Measurements from ENCODE around the gene PTPN5. TPM values are rescaled to one million over a fixed set of nuclear protein-coding genes. Genes with fewer than 3 reads are reported as not detected.

PTPN5 gene
- total and polyA plus RNA-seq, 2 donors, result 0.09 to 0.46 TPM

- 86% methylated on average over 7 of the region's 7 CpGs for WGBS
- Histone ChIP-seq H3K27ac (ENCODE audit: low read depth in 1 of 2, low read length in 1 of 2) (no peak overlapping the region), H3K4me1 (ENCODE audit: control insufficient read depth in 2 of 2, insufficient read depth in 2 of 2, low read length in 2 of 2) (peaks cover 0 to 18% of the 10 kb centered on the region in 2 donors), H3K36me3 (ENCODE audit: control insufficient read depth in 2 of 2, insufficient read depth in 2 of 2, low read length in 1 of 2) (no peaks in the 10 kb centered on the region), H3K9me3 (ENCODE audit: control insufficient read depth in 2 of 2, insufficient read depth in 1 of 2, low read length in 1 of 2) (peaks cover 0 to 5% of the 10 kb centered on the region in 2 donors), H3K27me3 (ENCODE audit: control insufficient read depth in 2 of 2, insufficient read depth in 1 of 2, low read length in 1 of 2) (peaks cover 0 to 17% of the 10 kb centered on the region in 2 donors), H3K4me3 (ENCODE audit: low read length in 2 of 2) (no peak overlapping the region)
- DNase-seq (ENCODE audit: low read depth in 6 of 9, low spot score in 9 of 9), result no peak
Observed at GRCh38 chr11:18723991-18724390, 67.6 kb downstream of the PTPN5 start.

DNA sequence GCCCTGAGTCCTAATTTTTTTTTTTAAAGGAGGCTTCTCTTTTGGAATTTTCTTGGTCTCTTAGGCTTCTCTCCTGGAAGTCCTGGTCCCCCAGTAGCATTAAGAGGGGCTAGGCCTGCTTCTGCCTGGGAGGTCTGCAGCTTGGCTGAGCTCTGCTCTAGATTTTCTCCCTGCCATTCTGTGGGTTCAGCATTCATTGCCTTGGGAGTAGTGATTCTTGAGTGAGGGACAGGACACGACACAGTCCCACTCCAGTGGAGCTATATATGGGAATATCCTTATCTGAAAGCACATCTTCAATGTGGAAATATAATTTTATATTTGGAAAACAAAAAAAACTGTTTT is 69.3 kb downstream of the PTPN5 start:
- Histone ChIP-seq H3K4me3 (ENCODE audit: low read length in 2 of 2) (no peak overlapping the region), H3K9me3 (ENCODE audit: control insufficient read depth in 2 of 2, insufficient read depth in 1 of 2, low read length in 1 of 2) (peaks cover 0 to 5% of the 10 kb centered on the region in 2 donors), H3K27ac (ENCODE audit: low read depth in 1 of 2, low read length in 1 of 2) (no peak overlapping the region), H3K27me3 (ENCODE audit: control insufficient read depth in 2 of 2, insufficient read depth in 1 of 2, low read length in 1 of 2) (peaks cover 4 to 19% of the 10 kb centered on the region in 2 donors), H3K36me3 (ENCODE audit: control insufficient read depth in 2 of 2, insufficient read depth in 2 of 2, low read length in 1 of 2) (no peaks in the 10 kb centered on the region), H3K4me1 (ENCODE audit: control insufficient read depth in 2 of 2, insufficient read depth in 2 of 2, low read length in 2 of 2) (peaks cover 0 to 15% of the 10 kb centered on the region in 2 donors)
- DNase-seq (ENCODE audit: low read depth in 6 of 9, low spot score in 9 of 9), result no peak
- 53% methylated on average over 1 of the region's 1 CpG for WGBS

GRCh38 chr11:18721561-18722292 is 69.9 kb downstream of the PTPN5 start:
- Histone ChIP-seq H3K27me3 (ENCODE audit: control insufficient read depth in 2 of 2, insufficient read depth in 1 of 2, low read length in 1 of 2) (peaks cover 4 to 20% of the 10 kb centered on the region in 2 donors), H3K36me3 (ENCODE audit: control insufficient read depth in 2 of 2, insufficient read depth in 2 of 2, low read length in 1 of 2) (no peaks in the 10 kb centered on the region), H3K4me1 (ENCODE audit: control insufficient read depth in 2 of 2, insufficient read depth in 2 of 2, low read length in 2 of 2) (peaks cover 0 to 15% of the 10 kb centered on the region in 2 donors), H3K4me3 (ENCODE audit: low read length in 2 of 2) (peak overlapping the region; percentile 54), H3K9me3 (ENCODE audit: control insufficient read depth in 2 of 2, insufficient read depth in 1 of 2, low read length in 1 of 2) (peaks cover 0 to 5% of the 10 kb centered on the region in 2 donors), H3K27ac (ENCODE audit: low read depth in 1 of 2, low read length in 1 of 2) (no peak overlapping the region)
- 1% methylated on average over 36 of the region's 36 CpGs for WGBS
- peak in 5 of 9 donors; percentile 28 to 66 (median 52) for DNase-seq (ENCODE audit: low read depth in 6 of 9, low spot score in 9 of 9)

DNA sequence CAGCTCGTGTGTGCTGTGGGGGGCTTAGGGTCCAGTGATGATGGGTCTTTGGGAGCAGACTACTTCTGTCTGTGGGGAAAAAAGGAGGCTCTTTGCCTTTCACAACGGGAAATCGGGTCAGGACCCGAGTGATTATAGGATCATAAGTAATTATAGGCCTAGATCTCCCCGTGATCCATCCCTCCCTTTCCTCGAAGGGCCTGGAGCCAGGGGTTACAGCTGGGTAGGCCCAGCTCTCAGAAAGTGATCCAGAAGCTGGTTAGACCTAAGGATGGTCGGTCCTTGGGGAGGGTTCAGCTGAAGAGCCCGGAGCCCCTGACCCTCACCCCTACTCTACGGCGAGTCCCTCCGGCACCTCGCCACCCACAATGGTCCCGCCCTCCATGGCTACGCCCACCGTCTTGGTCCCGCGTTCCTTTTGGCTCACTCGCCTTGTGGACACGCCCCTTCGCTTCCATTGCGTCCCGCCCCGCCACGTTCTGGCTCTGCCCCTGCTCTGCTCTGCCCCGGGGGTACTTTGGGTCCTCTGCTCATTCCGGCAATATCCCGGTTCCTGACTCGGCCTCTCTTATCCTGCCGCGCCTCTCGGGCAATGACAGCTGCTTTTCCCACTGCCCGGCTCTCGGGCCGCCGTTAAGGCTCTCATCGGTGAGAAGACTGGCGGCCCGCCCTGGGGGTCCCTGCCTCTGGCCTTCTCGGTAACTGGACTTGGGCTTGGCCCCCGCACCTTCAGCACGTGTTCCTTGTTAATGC is 70.6 kb downstream of the PTPN5 start:
- Histone ChIP-seq H3K27ac (ENCODE audit: low read depth in 1 of 2, low read length in 1 of 2) (no peak overlapping the region), H3K4me3 (ENCODE audit: low read length in 2 of 2) (peak overlapping the region; percentile 54), H3K4me1 (ENCODE audit: control insufficient read depth in 2 of 2, insufficient read depth in 2 of 2, low read length in 2 of 2) (peaks cover 0 to 15% of the 10 kb centered on the region in 2 donors), H3K9me3 (ENCODE audit: control insufficient read depth in 2 of 2, insufficient read depth in 1 of 2, low read length in 1 of 2) (peaks cover 0 to 5% of the 10 kb centered on the region in 2 donors), H3K36me3 (ENCODE audit: control insufficient read depth in 2 of 2, insufficient read depth in 2 of 2, low read length in 1 of 2) (no peaks in the 10 kb centered on the region), H3K27me3 (ENCODE audit: control insufficient read depth in 2 of 2, insufficient read depth in 1 of 2, low read length in 1 of 2) (peaks cover 4 to 23% of the 10 kb centered on the region in 2 donors)
- WGBS, result 8% methylated on average over 41 of the region's 41 CpGs
- DNase-seq (ENCODE audit: low read depth in 6 of 9, low spot score in 9 of 9), result peak; percentile 37 to 85 (median 57)

DNA sequence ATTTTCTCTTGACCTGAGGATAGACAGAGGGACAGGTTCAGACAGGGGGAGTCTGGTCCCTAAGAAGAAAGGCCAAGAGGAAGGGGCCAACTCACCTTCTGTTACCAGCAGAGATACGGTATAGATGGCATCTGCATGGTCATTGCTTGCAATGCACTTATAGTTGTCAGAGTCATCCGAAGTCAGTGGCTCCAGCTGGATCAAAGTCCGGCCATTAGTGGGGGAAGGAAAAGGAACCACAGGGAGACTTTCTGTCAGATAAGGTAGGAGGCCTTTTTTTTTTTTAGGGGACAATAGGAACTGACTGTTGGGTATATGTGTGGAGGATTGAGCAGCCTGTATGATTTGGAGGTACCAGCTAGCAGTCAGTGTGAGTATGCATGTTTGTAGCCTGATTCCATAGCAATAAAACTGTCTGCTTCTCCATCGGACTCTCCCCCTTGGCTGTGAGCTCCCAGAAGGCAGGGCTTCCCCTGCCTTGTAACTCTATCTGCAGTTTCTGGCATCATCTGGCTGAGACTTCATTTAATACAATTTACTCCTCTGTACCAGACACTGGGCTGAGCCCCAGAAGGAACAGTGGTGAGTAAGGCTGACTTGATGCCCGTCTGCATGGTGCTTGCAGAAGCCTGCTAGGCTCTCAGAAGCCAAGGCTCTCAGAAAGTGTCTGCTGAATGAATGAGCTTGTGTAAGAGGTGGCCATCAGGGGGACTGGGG is 71.3 kb downstream of the PTPN5 start:
- Histone ChIP-seq H3K27me3 (ENCODE audit: control insufficient read depth in 2 of 2, insufficient read depth in 1 of 2, low read length in 1 of 2) (peaks cover 4 to 23% of the 10 kb centered on the region in 2 donors), H3K4me3 (ENCODE audit: low read length in 2 of 2) (no peak overlapping the region), H3K9me3 (ENCODE audit: control insufficient read depth in 2 of 2, insufficient read depth in 1 of 2, low read length in 1 of 2) (peaks cover 0 to 5% of the 10 kb centered on the region in 2 donors), H3K4me1 (ENCODE audit: control insufficient read depth in 2 of 2, insufficient read depth in 2 of 2, low read length in 2 of 2) (peaks cover 0 to 15% of the 10 kb centered on the region in 2 donors), H3K27ac (ENCODE audit: low read depth in 1 of 2, low read length in 1 of 2) (no peak overlapping the region), H3K36me3 (ENCODE audit: control insufficient read depth in 2 of 2, insufficient read depth in 2 of 2, low read length in 1 of 2) (no peaks in the 10 kb centered on the region)
- no peak for DNase-seq (ENCODE audit: low read depth in 6 of 9, low spot score in 9 of 9)
- 95% methylated on average over 5 of the region's 5 CpGs for WGBS

- H3K27me3 ChIP-seq (ENCODE audit: control insufficient read depth in 2 of 2, insufficient read depth in 1 of 2, low read length in 1 of 2), result peaks cover 4 to 8% of the 10 kb centered on the region in 2 donors
- DNase-seq (ENCODE audit: low read depth in 6 of 9, low spot score in 9 of 9), result no peak
- WGBS, result 88% methylated on average over 7 of the region's 7 CpGs
- no peak overlapping the region for H3K4me3 ChIP-seq (ENCODE audit: low read length in 2 of 2)
- H3K9me3 ChIP-seq (ENCODE audit: control insufficient read depth in 2 of 2, insufficient read depth in 1 of 2, low read length in 1 of 2), result peaks cover 0 to 3% of the 10 kb centered on the region in 2 donors
- H3K4me1 ChIP-seq (ENCODE audit: control insufficient read depth in 2 of 2, insufficient read depth in 2 of 2, low read length in 2 of 2), result no peaks in the 10 kb centered on the region
- no peak overlapping the region for H3K27ac ChIP-seq (ENCODE audit: low read depth in 1 of 2, low read length in 1 of 2)
- H3K36me3 ChIP-seq (ENCODE audit: control insufficient read depth in 2 of 2, insufficient read depth in 2 of 2, low read length in 1 of 2), result no peaks in the 10 kb centered on the region
Observed at GRCh38 chr11:18715476-18715875, 76.1 kb downstream of the PTPN5 start.

GRCh38 chr11:18714443-18714780 is 77.2 kb downstream of the PTPN5 start:
- Histone ChIP-seq H3K36me3 (ENCODE audit: control insufficient read depth in 2 of 2, insufficient read depth in 2 of 2, low read length in 1 of 2) (no peaks in the 10 kb centered on the region), H3K4me3 (ENCODE audit: low read length in 2 of 2) (no peak overlapping the region), H3K27me3 (ENCODE audit: control insufficient read depth in 2 of 2, insufficient read depth in 1 of 2, low read length in 1 of 2) (peaks cover 4 to 9% of the 10 kb centered on the region in 2 donors), H3K27ac (ENCODE audit: low read depth in 1 of 2, low read length in 1 of 2) (no peak overlapping the region), H3K9me3 (ENCODE audit: control insufficient read depth in 2 of 2, insufficient read depth in 1 of 2, low read length in 1 of 2) (peaks cover 0 to 3% of the 10 kb centered on the region in 2 donors), H3K4me1 (ENCODE audit: control insufficient read depth in 2 of 2, insufficient read depth in 2 of 2, low read length in 2 of 2) (no peaks in the 10 kb centered on the region)
- DNase-seq (ENCODE audit: low read depth in 6 of 9, low spot score in 9 of 9), result no peak
- 89% methylated on average over 10 of the region's 10 CpGs for WGBS

GRCh38 chr11:18713646-18714442 is 77.8 kb downstream of the PTPN5 start:
- Histone ChIP-seq H3K4me1 (ENCODE audit: control insufficient read depth in 2 of 2, insufficient read depth in 2 of 2, low read length in 2 of 2) (no peaks in the 10 kb centered on the region), H3K4me3 (ENCODE audit: low read length in 2 of 2) (no peak overlapping the region), H3K27me3 (ENCODE audit: control insufficient read depth in 2 of 2, insufficient read depth in 1 of 2, low read length in 1 of 2) (peaks cover 4 to 14% of the 10 kb centered on the region in 2 donors), H3K9me3 (ENCODE audit: control insufficient read depth in 2 of 2, insufficient read depth in 1 of 2, low read length in 1 of 2) (peaks cover 0 to 3% of the 10 kb centered on the region in 2 donors), H3K36me3 (ENCODE audit: control insufficient read depth in 2 of 2, insufficient read depth in 2 of 2, low read length in 1 of 2) (no peaks in the 10 kb centered on the region), H3K27ac (ENCODE audit: low read depth in 1 of 2, low read length in 1 of 2) (no peak overlapping the region)
- WGBS, result 96% methylated on average over 26 of the region's 26 CpGs
- no peak for DNase-seq (ENCODE audit: low read depth in 6 of 9, low spot score in 9 of 9)
